Measurements from ENCODE around the gene PGBD1.

- TF ChIP-seq, protein P1, sequence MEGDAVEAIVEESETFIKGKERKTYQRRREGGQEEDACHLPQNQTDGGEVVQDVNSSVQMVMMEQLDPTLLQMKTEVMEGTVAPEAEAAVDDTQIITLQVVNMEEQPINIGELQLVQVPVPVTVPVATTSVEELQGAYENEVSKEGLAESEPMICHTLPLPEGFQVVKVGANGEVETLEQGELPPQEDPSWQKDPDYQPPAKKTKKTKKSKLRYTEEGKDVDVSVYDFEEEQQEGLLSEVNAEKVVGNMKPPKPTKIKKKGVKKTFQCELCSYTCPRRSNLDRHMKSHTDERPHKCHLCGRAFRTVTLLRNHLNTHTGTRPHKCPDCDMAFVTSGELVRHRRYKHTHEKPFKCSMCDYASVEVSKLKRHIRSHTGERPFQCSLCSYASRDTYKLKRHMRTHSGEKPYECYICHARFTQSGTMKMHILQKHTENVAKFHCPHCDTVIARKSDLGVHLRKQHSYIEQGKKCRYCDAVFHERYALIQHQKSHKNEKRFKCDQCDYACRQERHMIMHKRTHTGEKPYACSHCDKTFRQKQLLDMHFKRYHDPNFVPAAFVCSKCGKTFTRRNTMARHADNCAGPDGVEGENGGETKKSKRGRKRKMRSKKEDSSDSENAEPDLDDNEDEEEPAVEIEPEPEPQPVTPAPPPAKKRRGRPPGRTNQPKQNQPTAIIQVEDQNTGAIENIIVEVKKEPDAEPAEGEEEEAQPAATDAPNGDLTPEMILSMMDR (IDR thresholded peaks at IDR 0.05): no peak
- TF ChIP-seq POLR2A (IDR thresholded peaks at IDR 0.05) (no peak), POLR2AphosphoS5 (IDR thresholded peaks at IDR 0.05) (no peak)
Measured at GRCh38 chr6:28296520-28297060, 15.2 kb downstream of the PGBD1 start.

Measured in gastroesophageal sphincter (tissue), 3 donors.